Dendritic cell treated with granulocyte-macrophage colony-stimulating factor and Interleukin-4, amounts not matched to agents 40 ng/mL and 50 ng/mL, for 4 days (primary cell): ENCODE data around the gene TAF8.
A peak's percentile ranks its signal among the peaks of the same experiment; 100 is the strongest.

Experiments used
- H3K27ac Mint-ChIP-seq: one replicate; pipeline ENCODE4 v1.8.0; 2022; ENCODE audit warnings: mild to moderate bottlenecking, mixed read lengths
- H3K27me3 Mint-ChIP-seq: one replicate; pipeline ENCODE4 v1.8.0; 2022; ENCODE audit warnings: mild to moderate bottlenecking, mixed read lengths
- H3K36me3 Mint-ChIP-seq: one replicate; pipeline ENCODE4 v1.8.0; 2022; ENCODE audit warnings: low read depth, mixed read lengths
- H3K4me1 Mint-ChIP-seq: one replicate; pipeline ENCODE4 v1.8.0; 2022; ENCODE audit warnings: low read depth, mixed read lengths
- H3K4me3 Mint-ChIP-seq: one replicate; pipeline ENCODE4 v1.8.0; 2022; ENCODE audit warnings: mild to moderate bottlenecking, moderate library complexity, mixed read lengths
- H3K9me3 Mint-ChIP-seq: one replicate; pipeline ENCODE4 v1.8.0; 2022; ENCODE audit warnings: mixed read lengths
- intact Hi-C: fragments of 100-400 bp; cut with micrococcal nuclease; formaldehyde crosslinking; loops from one replicate; pipeline ENCODE4 v1.15.0; 2022

Gene TAF8

DNA sequence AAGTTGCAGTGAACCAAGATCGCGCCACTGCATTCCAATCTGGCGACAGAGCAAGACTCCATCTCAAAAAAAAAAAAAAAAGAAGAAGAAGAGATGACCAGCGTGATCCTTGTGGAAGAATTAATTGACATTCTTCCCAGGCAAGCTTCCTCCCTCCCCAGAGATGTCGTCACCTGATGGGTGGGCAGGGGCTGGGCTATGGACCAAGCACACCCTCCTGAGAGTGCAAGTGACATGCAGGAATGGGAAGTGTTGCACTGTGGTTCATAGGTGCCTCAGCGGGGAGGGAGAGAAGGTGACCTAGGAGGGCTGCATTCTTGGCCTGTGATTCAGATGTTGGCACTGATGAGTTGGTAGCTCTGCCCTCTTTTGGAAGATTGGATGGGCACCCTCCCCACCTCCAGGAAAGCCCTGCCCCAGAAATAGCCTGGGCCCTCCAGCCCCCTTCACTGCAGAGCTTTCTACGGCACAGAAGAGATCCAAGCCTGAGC lies 37.8 kb downstream of the TAF8 start:
- Mint-ChIP-seq H3K4me1 (no peaks in the 10 kb centered on the region), H3K9me3 (no peaks in the 10 kb centered on the region), H3K36me3 (peaks cover 14% of the 10 kb centered on the region), H3K27me3 (peaks cover 1% of the 10 kb centered on the region), H3K27ac (no peak overlapping the region), H3K4me3 (no peak overlapping the region)
- intact Hi-C loops, result no loop called here

DNA sequence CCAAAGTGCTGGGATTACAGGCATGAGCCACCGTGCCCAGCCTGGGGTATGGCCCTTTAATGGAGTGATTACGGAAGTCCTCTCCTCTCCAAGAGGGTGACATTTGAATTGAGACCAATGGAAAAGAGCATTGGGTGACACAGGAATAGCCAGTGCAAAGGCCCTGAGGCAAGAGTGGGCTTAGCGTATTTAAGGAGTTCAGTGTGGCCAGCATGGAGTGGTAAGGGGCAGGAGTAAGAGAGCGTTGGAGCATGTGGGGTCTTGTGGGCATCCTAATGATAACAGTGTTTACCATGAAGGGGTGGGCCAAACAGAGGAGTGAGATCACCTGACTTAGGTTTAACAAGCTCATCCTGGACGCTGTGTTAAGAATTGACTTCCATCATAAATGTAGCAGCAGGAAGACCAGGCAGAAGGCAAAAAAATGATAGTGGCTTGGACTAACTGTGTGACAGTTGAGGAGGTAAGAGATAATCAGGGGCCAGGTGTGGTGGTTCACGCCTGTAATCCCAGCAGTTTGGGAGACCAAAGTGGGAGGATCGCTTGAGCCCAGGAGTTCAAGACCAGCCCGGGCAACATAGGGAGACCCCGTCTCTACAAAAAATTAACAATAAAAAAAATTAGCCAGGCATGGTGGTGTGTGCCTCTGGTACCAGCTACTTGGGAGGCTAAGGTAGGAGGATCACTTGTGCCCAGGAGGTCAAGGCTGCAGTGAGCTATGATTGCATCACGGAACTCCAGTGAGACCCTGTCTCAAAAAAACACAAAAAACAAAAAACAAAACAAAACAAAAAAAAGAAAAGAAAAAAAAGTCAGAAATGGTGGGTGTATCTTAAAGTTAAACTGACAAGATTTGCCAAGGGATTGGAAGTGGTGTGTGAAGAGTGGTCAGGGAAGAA lies 40.7 kb downstream of the TAF8 start:
- intact Hi-C loops, result no loop called here
- peaks cover 7% of the 10 kb centered on the region for H3K36me3 Mint-ChIP-seq
- H3K4me3 Mint-ChIP-seq, result no peak overlapping the region
- H3K4me1 Mint-ChIP-seq, result no peaks in the 10 kb centered on the region
- peaks cover 1% of the 10 kb centered on the region for H3K27me3 Mint-ChIP-seq
- H3K9me3 Mint-ChIP-seq, result no peaks in the 10 kb centered on the region
- no peak overlapping the region for H3K27ac Mint-ChIP-seq

DNA sequence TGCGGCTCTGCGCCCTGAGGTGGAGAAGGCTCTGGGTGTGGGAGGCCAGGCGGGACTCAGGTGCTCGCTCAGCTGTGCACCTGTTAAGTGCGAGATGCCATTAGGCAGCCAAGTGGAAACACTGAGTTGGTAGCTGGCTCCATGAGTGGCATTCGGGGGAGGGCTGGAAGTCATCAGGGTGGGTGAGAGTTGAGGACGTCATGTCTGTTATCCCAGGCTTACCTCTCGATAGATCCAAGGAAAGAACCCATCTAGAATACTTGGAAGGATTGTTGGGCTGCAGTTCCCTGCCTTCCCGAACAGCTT lies 41.3 kb downstream of the TAF8 start:
- H3K36me3 Mint-ChIP-seq, result peaks cover 2% of the 10 kb centered on the region
- H3K4me3 Mint-ChIP-seq, result no peak overlapping the region
- H3K4me1 Mint-ChIP-seq, result no peaks in the 10 kb centered on the region
- no peak overlapping the region for H3K27ac Mint-ChIP-seq
- H3K9me3 Mint-ChIP-seq, result no peaks in the 10 kb centered on the region
- peaks cover 1% of the 10 kb centered on the region for H3K27me3 Mint-ChIP-seq
- intact Hi-C loops, result no loop called here

DNA sequence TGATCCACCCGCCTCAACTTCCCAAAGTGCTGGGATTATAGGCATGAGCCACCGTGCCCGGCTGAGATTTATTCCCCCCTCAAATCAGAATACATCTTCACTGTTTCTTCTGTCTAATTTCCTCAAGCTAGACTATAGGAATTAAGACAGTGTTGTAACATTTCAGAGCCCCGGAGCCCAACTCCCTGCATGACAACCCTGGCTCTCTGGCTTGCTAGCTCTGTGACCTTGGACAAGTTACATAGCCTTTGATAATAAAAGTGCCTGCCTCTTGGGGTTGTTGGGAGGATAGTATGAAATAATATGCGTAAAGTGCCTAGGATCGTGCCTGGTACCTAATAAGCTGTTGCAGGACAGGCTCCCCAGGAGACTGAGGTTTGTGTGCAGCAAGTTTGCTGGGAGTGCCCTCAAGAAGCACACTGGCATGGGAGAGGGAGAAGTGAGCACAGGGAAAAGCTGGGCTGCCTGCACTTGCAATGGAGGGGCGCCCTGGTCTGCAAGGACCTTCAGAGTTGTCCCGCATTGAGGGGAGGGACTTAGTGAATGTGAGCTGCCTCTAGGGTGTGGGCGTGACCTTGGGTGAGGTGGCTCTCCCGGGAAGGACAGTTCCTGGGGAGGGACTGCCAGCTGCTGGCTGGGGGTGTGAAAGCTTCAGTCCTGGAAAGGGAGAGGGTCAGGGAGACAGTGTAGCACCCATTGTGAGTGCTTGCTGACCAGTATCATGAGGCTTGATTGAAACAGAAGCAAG lies 43.4 kb downstream of the TAF8 start:
- Mint-ChIP-seq H3K27me3 (peaks cover 2% of the 10 kb centered on the region), H3K27ac (no peak overlapping the region), H3K36me3 (no peaks in the 10 kb centered on the region), H3K4me3 (no peak overlapping the region), H3K4me1 (no peaks in the 10 kb centered on the region), H3K9me3 (no peaks in the 10 kb centered on the region)
- intact Hi-C loops, result no loop called here

DNA sequence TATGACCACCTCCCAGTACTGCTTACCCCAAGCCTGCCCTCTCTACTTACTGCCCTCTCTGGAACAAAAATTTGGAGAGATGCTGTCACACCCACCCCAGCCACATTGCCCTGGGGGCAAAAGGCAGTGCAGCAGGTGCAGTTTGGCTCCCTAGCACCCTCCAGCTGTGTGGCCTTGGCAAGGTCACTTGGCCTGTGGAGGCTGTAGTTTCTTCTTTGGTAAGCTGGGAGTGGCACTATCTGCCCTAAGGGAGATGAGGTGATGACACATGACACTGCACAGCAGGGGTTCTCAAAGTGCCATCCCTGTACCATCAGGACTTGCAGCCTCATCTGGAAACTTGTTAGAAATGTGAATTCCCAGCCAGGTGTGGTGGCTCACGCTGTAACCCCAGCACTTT lies 44.8 kb downstream of the TAF8 start:
- intact Hi-C loops, result no loop called here
- no peaks in the 10 kb centered on the region for H3K4me1 Mint-ChIP-seq
- H3K27me3 Mint-ChIP-seq, result peaks cover 4% of the 10 kb centered on the region
- H3K9me3 Mint-ChIP-seq, result no peaks in the 10 kb centered on the region
- H3K4me3 Mint-ChIP-seq, result no peak overlapping the region
- no peaks in the 10 kb centered on the region for H3K36me3 Mint-ChIP-seq
- H3K27ac Mint-ChIP-seq, result no peak overlapping the region

DNA sequence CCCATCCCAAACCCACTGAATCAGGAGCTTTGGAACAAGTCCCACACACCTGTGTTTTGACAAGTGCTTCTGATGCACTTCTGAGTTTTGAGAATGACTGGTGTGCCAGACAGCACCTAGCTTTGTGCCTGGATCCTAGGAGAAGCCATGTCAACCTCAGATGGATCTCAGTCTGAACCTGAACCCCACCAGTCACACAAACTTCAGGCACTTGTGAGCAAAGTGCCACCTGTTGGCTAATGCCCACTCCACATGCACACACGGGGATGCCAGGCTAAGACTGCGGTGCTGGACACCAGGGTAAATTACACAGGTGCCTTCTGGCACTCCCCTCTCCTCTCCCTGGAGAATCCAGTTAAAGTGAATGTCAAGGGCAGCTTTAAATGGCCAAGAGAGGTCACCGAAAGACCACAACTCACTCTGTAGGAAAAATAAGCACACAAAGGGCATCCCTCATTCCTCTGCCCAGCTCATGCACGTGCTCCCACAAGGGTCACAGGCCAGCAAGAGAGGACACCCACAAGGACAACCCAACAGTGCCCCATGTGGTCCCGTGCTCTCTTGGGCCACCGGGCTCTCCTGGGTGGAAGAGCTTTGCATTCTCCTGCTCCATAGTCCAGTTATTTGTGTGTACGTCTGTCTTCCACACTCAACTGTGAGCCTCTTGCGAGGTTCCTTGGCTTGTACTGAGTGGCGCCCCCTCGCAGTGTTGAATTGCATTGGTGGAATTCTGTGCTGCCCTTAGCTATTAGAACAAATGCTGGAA lies 45.6 kb downstream of the TAF8 start:
- intact Hi-C loops, result no loop called here
- H3K4me3 Mint-ChIP-seq, result no peak overlapping the region
- H3K4me1 Mint-ChIP-seq, result no peaks in the 10 kb centered on the region
- H3K9me3 Mint-ChIP-seq, result no peaks in the 10 kb centered on the region
- no peaks in the 10 kb centered on the region for H3K36me3 Mint-ChIP-seq
- H3K27ac Mint-ChIP-seq, result no peak overlapping the region
- peaks cover 3% of the 10 kb centered on the region for H3K27me3 Mint-ChIP-seq

DNA sequence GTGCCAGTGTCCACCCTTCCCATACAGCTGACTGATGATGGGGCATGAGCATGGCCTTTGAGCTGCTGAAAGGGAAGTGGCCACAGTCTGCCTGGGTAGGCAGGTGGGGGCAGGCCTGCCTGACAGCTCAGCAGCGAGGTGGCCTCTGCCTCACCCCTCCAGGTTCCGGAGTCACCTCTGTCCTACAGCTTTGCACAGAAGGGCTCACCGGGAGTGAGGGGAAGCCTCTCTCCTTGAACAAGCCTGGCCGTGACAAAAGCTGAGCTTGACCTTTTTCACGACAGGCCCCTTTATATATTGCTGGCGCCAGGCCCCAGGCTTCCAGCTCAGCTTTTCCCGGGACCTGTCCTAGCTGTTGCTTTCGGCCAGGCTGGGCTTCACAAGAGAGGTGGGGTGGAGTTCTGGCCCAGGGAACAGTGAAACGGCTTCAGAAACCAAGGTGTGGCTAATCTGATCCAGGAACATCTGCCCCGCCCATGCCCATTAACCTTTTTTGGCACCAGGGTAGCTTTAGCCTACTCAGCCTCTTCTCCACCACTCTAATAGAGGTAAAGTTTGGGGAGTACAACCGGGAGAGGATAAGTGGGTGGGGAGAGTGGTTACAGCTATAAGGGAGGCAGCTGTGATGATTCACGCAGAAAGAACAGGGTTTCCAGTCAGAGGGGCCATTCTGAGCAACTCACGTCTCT lies 49.2 kb downstream of the TAF8 start:
- no peaks in the 10 kb centered on the region for H3K9me3 Mint-ChIP-seq
- no peaks in the 10 kb centered on the region for H3K36me3 Mint-ChIP-seq
- no peak overlapping the region for H3K27ac Mint-ChIP-seq
- intact Hi-C loops, result no loop called here
- peaks cover 7% of the 10 kb centered on the region for H3K4me1 Mint-ChIP-seq
- no peak overlapping the region for H3K4me3 Mint-ChIP-seq
- H3K27me3 Mint-ChIP-seq, result peaks cover 13% of the 10 kb centered on the region

DNA sequence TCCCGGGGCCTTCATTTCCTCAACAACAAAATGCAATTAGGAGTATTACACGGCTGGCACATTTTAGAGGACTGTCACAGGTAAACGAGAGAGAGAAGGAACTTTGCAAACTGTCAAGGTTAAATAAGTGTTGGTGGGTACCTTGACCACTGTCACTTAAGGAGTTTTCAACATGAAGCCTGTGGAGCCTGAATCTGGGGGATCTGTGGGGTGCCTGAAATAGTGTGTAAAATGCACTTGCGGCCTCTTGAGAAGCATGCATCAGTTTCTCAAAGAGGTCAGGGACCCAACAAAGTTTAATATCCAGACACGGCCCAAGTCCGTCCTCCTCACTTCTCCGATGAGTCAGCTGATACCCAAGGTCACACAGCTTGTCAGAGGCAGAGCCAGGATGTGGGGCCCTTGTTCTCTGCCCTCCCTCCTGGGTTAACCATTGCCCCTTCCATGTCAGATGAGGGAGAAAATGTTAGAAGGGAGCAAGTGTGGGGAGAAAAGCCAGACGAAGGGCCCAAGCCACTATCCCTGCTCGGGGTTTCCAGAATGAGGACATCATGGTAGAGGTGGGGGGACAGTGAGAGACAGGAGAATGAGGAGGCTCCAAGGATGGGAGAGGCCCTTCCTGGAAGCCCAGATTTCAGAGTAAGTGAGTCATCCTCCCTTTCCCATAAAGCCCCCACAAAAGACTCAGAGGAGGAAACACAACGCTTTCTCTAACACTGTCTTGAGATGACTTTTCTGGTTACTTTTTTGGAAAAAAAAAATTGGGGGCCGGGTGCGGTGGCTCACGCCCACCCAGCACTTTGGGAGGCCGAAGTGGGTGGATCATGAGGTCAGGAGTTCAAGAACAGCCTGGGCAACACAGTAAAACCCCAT lies 49.9 kb downstream of the TAF8 start:
- intact Hi-C loops, result no loop called here
- Mint-ChIP-seq H3K27ac (no peak overlapping the region), H3K9me3 (no peaks in the 10 kb centered on the region), H3K27me3 (peaks cover 20% of the 10 kb centered on the region), H3K36me3 (no peaks in the 10 kb centered on the region), H3K4me3 (no peak overlapping the region), H3K4me1 (peaks cover 7% of the 10 kb centered on the region)

DNA sequence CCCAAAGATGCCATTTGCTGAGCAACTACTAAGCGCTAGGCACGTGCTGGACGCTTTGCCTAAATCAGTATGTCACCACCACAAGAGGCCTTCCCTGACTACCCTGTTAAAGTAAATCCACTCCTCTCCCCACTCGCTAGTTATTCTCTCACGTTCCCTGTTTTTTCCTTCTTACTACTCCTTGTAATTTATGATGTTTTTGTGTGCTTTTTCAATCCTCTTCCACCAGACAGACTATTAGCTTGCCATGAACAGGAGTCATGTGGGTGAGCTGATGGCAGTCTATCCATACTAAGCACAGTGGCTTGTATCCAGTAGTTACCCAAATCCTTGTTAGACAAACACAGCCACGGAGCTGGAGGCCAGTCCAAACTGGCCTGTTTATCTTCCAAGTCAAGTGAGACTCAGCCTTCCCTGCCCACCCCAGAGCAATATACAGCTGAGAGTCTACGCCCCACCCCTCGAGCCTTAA lies 50.9 kb downstream of the TAF8 start:
- Mint-ChIP-seq H3K27ac (no peak overlapping the region), H3K4me3 (no peak overlapping the region)
- intact Hi-C loops, result no loop called here

DNA sequence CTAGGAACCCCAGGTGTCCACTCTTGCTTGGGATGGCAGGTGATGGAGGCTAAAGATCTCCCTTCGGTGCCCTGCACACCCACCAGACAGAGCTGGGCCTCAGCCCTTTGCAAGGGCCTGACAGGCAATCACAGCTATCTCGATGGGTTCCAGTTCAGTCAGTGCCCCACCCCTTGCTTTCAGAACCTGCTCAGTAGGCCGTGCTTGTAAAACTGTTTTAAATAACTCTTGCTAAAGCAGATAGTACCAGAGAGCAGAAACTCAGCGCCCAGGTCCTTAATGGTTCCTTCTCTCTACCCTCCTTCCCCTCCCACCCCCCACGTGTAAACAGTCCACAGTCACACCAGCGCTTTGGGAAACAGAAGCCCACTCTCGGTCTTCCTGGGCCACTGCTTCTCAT lies 52.9 kb downstream of the TAF8 start:
- no peaks in the 10 kb centered on the region for H3K9me3 Mint-ChIP-seq
- peaks cover 36% of the 10 kb centered on the region for H3K27me3 Mint-ChIP-seq
- H3K4me3 Mint-ChIP-seq, result no peak overlapping the region
- H3K36me3 Mint-ChIP-seq, result no peaks in the 10 kb centered on the region
- H3K4me1 Mint-ChIP-seq, result peaks cover 7% of the 10 kb centered on the region
- H3K27ac Mint-ChIP-seq, result no peak overlapping the region
- intact Hi-C loops, result no loop called here

More for the DNA sequence above, 50.9 kb downstream of the TAF8 start:
- H3K27me3 Mint-ChIP-seq, result peaks cover 29% of the 10 kb centered on the region
- H3K4me1 Mint-ChIP-seq, result peaks cover 7% of the 10 kb centered on the region
- no peaks in the 10 kb centered on the region for H3K9me3 Mint-ChIP-seq
- no peaks in the 10 kb centered on the region for H3K36me3 Mint-ChIP-seq

DNA sequence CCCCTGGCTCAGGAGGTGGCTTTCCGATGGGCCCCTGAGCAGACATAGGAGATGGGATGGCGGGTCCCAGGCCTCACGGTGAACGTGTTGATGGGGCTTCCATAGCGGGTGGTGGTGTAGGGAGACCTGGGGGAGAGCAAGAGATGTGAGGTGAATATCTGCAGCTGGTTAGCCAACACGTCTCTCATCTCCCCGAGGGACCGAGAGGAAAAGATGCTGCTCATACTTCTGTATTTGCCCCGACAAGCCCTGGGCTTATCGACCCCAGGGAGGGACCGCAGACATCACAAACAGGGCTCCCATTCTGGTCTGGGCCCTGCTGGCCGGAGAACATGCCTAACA lies 53.4 kb downstream of the TAF8 start:
- Mint-ChIP-seq H3K4me3 (no peak overlapping the region), H3K27me3 (peaks cover 38% of the 10 kb centered on the region), H3K36me3 (no peaks in the 10 kb centered on the region), H3K9me3 (no peaks in the 10 kb centered on the region), H3K27ac (no peak overlapping the region), H3K4me1 (peaks cover 7% of the 10 kb centered on the region)
- intact Hi-C loops, result no loop called here

DNA sequence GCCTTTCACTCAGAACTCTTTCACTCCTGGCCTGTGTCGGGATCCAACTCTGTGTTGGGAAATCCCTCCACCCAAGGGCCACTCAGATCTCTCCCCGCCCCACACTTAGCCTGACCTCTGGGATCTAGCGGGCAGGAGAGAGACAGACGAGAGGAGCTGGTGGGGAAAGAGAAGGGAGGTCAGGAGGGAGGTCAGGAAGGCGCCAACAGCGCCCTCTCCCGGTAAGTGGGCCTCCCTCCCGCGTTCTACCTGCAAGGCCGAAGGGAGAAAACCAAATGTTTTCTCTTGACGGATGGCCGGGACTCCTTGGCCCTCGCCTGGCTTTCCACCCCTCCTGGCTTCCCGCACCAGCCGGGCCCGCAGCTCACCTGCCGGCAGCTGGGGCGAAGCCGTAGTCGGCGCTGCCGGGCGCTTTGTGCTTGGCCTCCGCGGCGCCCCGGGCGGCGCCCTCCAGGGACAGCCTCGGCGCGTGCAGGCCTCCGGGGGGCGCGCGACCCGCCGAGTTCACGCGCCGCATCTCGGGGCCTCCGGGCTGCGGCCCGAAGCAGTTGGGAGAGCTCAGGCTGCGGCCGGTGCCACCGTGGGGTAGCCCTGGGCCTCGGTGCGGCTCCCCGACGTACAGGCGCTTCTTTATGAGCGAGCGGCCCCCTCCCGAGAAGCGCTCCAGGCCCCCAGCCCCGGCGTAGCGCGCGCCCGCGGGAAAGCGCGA lies 53.9 kb downstream of the TAF8 start:
- no peaks in the 10 kb centered on the region for H3K36me3 Mint-ChIP-seq
- peaks cover 39% of the 10 kb centered on the region for H3K27me3 Mint-ChIP-seq
- no peaks in the 10 kb centered on the region for H3K9me3 Mint-ChIP-seq
- peaks cover 7% of the 10 kb centered on the region for H3K4me1 Mint-ChIP-seq
- H3K4me3 Mint-ChIP-seq, result peak overlapping the region; percentile 57
- intact Hi-C loops, result no loop called here
- H3K27ac Mint-ChIP-seq, result no peak overlapping the region
